ENCODE results near the gene ESR1.
"Not testable (repeated sequence)": the region's sequence is repeated elsewhere in the genome, so short reads cannot be mapped to it uniquely, and the experiment has no call there.

The ESR1 gene

DNA sequence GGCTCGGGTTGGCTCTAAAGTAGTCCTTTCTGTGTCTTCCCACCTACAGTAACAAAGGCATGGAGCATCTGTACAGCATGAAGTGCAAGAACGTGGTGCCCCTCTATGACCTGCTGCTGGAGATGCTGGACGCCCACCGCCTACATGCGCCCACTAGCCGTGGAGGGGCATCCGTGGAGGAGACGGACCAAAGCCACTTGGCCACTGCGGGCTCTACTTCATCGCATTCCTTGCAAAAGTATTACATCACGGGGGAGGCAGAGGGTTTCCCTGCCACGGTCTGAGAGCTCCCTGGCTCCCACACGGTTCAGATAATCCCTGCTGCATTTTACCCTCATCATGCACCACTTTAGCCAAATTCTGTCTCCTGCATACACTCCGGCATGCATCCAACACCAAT is 291.2 kb downstream of the ESR1 start:
- no peak for DNase-seq

- no peak for DNase-seq
Observed at GRCh38 chr6:152099446-152100182, 292.1 kb downstream of the ESR1 start.

- DNase-seq: no peak
Observed at GRCh38 chr6:152100183-152100618, 292.7 kb downstream of the ESR1 start.

GRCh38 chr6:152107973-152108372 is 300.5 kb downstream of the ESR1 start:
- no peak for DNase-seq

DNA sequence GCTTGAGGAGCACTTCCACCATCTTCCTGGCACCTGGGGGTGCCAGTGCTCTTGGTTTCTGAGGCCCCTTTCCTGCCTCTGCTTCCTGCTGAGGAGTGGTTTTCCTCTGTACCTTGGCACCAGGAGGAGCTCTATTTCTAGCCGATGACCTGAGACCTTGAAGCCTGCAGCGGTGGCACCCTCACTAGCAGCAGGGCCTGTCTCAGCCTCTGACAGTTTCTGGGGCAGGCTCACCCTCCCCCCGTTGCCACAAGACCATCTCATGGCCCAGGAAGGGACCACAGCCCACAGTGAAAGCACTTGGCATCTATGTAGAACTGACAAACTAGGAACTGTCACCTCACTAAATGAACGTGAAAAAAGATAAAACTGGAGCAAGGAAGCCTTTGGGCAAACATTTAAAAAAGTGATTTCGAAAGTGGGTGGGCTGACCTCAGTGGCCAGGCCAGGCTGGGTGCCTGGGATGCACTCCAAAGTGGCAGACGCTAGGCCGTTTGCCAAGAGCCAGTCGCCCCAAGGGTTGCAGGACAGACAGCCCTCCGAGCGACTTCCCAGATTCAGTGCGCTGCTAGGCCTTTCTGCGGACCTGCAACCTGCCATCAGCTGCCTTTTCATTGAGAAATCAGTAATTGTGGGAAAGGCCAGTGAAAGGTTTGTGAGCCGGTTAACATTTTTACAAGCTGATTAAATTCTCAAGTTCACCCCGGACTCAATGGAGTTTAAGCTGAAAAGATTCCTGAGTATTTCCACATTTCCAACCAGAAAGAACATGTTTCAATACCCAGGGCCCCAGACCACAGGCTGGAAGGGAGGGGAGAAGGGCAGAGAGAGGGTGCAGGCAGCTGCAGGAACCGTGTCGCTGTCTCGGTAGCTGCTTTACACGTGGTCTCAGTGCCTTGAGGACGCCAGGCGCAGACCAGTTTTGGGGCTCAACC is 303.7 kb downstream of the ESR1 start:
- DNase-seq: no peak

DNA sequence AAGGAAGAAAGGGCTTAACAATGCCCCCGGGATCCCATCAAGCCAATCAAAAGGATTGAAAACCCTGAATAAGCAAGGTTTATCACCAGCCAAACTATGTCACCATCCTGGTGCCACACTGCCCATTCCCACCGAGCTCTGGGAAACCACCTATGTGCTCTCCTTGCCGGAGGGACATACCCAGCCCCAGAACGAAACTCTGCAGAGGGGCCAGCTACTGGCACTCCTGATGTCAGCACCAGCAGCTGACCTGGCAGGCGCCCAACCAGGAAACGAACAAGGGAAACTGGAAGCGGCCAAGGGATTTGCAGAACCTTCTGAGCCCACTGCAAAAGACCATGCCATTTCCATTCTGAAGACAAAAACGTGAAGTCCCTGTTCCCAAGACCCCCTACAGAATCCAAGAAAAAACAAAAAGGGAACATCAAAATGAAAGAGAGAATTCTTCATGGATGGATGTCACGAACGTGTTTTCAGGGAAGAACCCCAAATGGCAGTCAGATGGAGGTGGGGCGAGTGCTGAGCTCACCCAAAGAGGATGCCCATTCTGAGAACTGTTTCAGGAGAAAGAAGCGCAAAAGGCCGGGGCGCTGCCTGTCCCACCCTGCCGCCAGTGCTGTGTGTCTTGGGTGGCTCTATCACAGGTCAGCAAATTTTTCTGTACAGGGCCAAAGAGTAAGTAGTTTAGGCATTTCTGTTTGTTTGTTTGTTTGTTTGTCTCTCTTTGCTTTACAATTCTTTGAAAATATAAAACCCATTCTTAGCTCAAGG is 305.2 kb downstream of the ESR1 start:
- DNase-seq: no peak

- no peak for DNase-seq
Observed at GRCh38 chr6:152117156-152118133, 310.0 kb downstream of the ESR1 start.

DNA sequence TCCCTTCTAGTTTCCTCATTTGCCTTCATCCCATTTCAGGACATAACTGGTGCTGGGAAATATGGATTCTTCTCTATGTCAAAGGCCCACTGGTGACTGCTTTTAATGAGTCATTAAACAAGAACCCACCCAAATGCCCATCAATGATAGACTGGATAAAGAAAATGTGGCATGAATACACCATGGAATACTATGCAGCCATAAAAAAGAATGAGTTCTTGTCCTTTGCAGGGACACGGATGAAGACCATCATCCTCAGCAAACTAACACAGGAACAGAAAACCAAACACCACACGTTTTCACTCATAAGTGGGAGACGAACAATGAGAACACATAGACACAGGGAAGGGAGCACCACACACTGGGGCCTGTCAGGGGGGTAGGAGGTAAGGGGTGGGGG is 310.7 kb downstream of the ESR1 start:
- no peak for DNase-seq

DNA sequence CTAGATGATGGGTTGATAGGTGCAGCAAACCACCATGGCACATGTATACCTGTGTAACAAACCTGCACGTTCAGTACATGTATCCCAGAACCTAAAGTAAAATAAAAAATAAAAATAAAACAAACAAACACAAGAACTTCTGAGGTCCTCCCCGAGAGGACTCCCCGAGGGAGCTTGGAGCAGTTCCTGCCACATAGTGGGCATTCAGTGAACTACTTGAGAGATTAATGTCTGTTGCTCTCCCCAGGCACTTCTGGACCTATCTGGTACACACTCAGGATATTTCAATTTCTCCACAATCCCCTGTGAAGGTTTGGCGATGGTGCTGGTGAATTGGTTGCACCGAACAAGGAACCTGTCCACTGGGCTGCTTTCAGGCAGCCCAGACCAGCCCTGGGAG is 311.2 kb downstream of the ESR1 start:
- no peak for DNase-seq

GRCh38 chr6:152119831-152120230 is 312.3 kb downstream of the ESR1 start:
- DNase-seq: no peak

DNA sequence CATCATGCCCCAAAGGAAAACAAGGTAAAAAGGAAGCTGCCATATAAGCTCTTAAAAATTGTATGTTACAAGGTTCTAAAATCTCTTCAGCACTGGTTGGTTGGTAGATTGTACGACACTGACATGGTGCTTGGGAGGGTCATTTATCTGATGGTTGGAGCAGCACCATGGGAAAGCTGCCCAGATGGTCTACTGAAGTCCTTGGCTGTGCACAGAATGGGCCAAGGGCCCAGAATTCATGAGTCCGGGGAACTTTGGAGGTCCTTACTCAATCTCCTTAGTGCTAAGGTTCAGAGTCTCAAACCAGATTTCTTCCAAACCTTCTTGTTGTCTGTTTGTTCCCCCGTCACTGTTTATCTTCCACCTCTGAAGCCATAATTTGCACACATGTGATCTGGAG is 314.4 kb downstream of the ESR1 start:
- no peak for DNase-seq

DNA sequence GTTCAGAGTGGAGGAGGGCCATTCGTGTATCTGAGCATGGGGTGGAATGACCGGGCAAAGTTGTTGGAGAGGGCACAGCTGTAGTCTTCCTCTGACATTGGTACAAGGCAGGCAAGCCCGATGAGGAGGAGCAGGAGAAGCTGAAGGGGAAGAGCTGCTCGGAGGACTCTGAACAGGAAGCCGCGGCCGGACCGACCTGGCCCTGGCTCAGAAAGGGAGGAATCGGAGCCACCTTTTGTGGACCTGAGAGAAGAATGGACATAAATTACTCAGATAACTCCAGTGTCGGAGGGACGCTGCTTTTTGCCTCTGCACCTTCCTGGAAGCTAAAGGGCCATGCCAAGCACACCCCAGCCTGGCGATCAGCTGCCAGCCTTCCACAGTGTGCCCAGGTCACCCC is 315.0 kb downstream of the ESR1 start:
- DNase-seq: no peak

- no peak for DNase-seq
Observed at GRCh38 chr6:152123076-152123475, 315.6 kb downstream of the ESR1 start.

GRCh38 chr6:152124429-152125074 is 317.1 kb downstream of the ESR1 start:
- no peak for DNase-seq

GRCh38 chr6:152127432-152128165 is 320.1 kb downstream of the ESR1 start:
- no peak for DNase-seq

DNA sequence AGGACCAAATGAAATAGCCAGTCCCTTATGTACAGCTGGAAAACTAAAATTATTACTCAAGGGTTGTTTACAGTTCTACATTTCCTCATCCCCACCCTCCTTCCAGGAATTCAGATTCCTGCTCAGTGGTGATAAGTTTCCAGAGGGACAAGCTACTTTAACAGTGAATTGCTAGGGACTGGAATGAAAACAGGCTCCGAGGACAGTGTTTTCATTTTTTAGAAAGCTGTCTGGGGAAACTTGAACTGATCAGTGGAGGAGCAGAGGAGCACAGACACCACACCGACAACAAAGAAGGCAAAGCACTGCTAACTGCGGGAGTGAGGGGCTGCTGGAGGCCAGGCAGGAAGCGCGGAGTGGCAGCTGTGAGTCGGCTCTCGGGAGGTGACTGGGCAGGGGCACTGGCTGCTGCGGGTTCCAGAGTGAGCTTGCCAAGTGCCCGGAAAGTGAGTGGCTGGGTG is 322.2 kb downstream of the ESR1 start:
- no peak for DNase-seq

- DNase-seq: no peak
Observed at GRCh38 chr6:152130441-152130840, 323.0 kb downstream of the ESR1 start.

- no peak for DNase-seq
Observed at GRCh38 chr6:152135755-152136448, 328.4 kb downstream of the ESR1 start.

- DNase-seq: no peak
Observed at GRCh38 chr6:152136449-152136825, 329.0 kb downstream of the ESR1 start.

- not testable (repeated sequence) for DNase-seq
Observed at GRCh38 chr6:152138344-152138743, 330.9 kb downstream of the ESR1 start.

Data from activated T-cell treated with anti-CD3 and anti-CD28 coated beads, Interleukin-2, amount 50 U/mL, for 1 hour (primary cell).